A204.1 (cell line): ENCODE measurements around the gene PTPRM.

Source experiments
- FAIRE-seq: peaks from 2 replicates; lab custom pipeline; 2012; peaks lifted over from hg19 to GRCh38; lab: Jason Lieb, UNC

Gene PTPRM

DNA sequence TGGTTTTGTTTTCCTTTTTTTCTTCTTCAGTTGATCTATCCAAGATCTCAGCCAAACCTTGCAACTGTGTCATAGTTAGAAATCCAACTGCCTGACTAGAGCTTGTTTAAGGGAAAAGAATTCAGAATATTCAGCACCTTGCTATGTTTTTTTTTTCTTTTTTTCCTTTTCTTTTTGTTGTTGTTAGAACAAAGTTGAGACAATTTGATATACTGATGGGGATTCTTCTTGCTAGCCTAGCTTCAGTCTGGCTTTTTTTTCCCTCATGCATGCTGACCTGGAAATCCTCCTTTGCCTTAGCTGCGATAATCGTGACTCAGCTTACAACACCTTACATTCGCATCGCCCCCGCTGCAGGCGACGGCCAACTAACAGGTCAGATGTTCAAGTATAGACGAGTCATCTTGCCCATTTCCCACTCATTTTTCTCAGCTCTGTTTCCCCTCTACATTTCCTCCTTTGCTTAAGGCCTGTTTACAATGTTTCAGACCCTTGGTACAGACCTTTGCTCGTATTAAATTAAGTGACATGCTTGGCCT lies 554.9 kb downstream of the PTPRM start:
- FAIRE-seq, result no peak

DNA sequence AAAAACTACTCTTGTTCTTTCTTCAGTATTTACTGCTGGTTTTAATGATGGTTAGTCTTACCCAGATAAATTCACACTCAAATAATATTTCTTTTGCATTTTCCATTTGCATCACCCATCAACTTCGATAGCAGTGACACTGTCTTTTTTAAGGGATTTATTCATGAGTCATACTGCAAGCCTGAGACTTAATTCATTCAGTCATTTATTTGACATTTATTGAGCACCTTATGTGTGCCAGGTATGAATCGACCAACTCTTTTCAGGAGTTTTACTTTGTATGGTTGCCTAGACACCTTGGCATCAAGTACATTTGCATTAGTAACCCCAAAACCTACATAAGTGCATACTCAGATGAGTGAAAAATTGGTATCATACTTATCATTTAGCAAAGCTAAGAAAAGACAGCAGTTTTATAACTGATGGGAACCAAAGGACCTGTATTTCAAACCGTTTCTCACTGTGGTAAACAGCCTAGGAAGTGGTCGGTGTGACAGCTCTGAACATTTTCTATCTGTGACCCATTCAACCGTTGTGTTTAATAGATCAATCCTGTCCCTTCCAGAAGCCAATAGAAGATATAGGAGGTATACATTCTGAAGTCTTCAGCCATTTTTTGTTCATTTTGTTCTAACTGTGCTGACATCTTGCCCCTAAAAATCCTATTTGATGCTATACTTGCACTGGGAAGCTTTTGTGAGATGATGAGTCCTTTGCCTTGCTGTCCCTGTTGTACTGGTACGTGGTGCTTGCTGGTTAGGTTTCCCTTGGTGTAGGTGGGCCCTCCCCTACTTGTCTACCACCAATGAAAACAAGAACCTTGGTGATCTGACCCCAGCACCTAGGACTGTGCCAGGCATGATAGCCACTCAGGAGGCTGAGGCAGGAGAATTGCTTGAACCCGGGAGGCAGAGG lies 557.4 kb downstream of the PTPRM start:
- FAIRE-seq, result no peak

DNA sequence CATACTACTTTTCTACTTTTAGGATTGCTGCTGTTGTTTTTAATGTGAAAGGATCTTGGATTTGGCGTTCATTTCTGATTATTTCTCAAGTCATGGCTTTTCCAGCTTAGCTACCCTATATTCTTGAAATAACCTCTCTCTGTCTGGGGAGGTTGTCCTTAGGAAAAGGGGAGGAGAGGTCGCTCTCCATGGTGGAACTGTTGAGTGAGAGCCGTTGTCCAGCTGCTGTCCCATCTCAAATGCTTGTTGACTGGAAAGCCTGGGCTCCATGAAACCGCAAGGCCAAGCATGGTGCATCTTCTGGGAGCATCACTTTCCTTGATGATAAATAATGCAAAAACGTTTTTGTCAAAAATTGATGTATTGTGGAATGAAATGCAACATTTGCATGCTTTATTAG lies 563.0 kb downstream of the PTPRM start:
- FAIRE-seq, result no peak

DNA sequence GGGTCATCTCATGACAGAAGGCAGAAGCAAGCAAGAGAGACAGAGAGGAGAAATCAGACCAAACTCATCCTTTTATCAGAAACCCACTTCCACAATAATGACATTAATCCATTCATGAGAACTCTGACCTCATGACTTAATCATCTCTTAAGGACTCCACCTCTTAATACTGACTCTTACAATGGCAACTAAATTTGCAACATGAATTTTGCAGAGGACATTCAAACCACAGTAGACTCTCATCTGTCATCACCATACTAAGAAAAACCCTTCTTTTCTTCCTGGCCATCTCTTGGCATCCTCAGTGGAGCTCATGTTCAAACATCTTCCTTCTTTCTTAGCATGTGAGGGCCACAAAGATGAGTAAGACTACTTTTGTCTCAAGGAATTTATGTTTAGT lies 565.9 kb downstream of the PTPRM start:
- no peak for FAIRE-seq

DNA sequence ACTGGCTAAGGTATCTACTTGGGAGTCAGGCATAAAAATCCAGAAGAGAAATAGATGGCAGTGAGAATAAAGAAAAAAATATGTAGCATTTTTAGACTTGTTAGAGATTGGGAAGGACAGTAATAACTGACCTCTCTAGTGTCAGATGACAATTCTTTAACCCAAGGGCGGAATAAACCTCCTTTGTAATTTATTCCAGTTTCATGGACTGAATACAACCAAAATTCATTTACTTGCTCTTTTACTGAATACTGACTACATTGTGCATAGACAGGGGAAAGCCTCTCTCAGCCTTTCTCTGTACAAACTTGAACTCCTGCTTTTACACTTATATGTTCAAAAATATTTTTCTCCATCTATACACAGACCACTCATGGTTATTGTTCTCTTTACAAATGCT lies 566.8 kb downstream of the PTPRM start:
- FAIRE-seq, result no peak

DNA sequence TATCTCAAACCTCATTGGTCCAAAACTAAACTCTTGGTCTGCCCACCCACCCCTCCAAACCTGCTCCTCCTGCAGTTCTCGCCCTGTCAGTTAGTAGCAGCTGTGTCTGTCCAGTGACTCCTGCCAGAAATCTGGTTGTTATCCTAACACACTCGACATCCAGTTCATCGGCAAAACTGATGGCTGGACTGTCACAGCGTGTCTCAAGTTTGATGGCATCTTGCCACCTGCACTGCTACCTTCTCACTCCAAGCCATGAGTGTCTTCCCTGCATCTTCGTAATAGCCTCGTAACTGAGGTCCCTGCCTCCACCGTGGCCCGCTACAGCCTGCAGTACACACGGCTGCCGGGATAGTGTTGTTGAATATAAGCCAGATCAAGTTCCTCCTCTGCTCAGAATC lies 572.0 kb downstream of the PTPRM start:
- no peak for FAIRE-seq

DNA sequence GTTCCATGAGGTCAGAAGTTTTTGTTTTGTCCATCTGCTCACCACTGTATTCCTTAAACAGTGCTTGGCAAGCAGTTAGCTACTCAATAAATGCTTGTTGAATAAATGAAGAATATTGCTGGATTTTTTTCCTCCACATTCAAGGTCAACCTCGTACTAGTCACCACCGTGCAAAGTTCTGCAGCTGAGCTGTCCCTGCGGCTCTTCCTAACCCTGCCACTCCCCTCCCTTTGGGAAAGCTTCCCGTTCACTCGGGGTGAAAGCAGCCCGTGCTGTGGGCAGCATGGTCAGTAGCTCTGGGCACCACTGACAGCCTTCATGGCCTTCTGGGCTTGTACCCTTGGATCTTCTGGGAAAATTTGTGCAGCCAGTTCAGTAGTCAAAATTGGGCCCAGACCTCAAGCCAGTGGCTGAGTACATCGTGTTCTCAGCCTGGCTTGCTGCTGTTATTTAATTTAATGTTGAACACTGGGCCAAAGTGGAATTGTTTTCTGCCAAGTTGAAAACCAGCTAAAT lies 572.8 kb downstream of the PTPRM start:
- FAIRE-seq, result no peak

DNA sequence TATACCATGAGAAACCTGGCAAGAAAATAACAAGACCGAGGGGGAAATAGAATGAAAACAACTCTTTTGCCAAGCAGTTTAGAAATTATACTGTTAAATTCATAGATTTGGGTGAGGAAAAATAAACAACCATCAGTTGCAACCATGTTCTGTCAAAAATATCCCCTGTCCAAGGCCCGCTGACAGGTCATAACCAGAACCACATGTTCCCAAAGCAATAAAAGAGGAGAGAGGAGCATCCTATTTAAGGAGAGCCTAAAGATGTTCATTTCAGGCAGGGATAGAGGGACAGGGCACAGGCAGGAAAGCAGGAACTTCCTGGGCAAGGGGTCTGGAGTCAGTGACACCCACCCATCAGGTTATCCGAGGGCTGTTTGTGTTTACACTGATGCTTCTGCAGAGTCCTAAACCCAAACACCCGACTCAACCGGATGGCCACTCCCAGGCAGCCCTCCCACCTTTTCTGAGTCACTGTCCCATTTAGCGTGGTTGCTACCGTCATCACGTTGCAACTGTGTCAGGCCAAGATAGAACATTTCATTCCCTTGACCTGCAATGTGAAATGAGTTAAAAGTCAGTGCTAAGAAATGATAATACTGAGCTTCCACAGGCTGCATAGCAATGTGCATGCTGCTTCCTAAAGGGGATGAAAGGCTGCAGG lies 573.9 kb downstream of the PTPRM start:
- FAIRE-seq, result no peak

DNA sequence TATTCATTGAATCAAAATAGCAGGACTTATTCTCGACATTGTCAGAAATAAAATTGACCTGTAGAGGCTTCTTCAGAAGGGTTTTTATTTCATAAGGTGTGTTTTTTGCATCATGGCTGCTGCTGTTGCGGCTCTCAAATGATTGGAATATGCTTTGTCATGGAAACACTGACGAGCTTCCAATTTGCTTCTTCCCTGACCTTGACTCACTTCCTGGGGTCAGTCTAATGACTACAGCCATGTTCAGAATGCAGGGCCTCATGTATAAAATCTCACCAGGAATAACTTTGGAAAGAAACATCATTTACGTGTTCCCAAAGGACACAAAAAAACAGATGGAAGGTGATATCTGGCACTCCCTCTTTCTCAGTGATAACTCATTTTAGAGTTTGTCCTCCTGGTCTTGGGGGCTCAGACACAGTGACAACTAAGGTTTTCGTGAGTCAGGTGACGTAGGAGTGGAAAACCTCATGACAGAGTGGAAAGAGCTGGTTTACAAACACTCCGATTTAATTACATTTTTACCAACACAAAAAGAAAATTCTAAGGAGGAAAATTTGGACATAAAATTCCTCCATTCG lies 575.1 kb downstream of the PTPRM start:
- FAIRE-seq, result no peak

DNA sequence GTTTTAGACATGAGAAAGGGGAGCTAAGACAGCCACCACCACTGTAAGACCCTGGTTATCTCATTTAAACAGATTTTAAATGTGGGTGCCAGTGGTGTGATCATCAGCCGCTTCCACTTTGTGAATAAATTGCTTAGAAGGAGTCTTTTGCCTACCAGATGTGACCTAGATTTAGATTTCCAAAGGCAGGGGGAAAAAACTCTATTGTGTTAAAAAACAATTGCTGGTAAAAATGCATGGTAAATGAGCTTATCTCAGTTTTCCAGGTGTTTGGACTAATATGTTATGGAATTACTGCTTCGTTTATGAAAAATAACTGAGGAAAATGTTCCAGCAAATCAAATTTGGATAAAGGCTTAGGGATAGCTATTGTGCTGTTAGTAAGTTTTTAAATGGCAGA lies 575.8 kb downstream of the PTPRM start:
- FAIRE-seq, result no peak

DNA sequence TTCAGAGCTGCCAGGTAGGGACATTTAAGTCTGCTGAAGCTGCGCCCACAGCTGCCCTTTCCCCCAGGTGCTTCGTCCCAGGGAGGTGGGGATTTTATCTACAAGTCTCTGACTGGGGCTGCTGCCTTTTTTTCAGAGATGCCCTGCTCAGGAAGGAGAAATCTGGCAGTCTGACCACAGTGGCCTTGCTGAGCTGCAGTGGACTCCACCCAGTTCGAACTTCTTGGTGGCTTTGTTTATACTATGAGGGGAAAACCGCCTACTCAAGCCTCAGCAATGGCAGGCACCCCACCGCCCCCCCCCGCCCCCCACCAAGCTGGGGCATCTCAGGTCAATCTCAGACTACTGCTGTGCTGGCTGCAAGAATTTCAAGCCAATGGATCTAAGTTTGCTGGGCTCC lies 584.1 kb downstream of the PTPRM start:
- no peak for FAIRE-seq

DNA sequence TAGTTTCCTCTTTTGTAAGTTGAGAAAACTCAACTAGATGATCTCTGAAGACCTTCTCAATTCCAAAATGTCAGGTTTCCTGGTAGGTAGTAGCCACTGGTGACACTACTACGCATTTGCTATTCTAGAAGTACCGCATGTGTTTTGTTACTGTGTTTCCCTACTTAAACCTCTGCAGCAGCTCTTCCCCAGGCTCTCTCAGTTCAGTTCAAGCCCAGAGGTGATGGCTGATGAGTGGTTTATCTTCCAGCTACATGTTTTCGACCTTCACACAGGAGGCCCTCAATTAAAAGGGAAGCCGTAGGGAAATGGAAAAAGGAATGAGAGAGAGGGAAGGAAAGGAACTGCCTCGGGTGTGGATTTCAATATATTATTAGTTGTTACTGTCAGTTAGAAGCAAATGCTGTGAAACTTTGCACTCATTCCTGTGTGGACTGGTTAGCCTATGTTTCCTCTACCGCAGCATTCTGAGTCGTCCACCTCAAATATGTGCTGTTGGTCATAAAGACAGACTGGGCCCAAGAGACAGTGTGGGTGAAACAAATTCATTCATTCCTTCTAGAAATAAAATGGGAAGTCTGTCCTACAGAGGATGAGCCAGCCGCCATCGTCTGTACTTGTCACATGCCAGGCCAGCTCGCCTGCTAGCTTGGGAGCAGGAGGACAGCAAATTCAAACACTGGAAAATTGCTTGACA lies 586.9 kb downstream of the PTPRM start:
- no peak for FAIRE-seq

DNA sequence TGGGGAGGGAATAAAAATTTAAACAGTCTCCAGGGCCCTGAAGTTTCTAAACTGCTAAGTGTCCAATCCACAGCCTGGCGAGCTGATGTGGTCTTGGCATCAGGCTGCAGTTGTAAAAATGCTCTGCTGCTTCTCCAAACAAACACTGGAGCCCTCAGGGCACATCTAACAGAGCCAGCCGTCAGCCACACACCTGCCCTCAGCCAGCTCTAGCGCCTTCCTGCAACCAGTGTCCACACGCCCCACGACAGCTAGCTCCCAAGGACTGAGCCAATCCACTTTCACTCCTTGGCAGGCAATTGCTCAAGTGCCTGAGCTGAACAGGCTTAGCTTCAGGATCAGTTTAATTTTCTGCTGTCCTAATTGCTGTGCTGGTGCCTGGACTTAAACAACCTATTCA lies 595.7 kb downstream of the PTPRM start:
- FAIRE-seq, result no peak

DNA sequence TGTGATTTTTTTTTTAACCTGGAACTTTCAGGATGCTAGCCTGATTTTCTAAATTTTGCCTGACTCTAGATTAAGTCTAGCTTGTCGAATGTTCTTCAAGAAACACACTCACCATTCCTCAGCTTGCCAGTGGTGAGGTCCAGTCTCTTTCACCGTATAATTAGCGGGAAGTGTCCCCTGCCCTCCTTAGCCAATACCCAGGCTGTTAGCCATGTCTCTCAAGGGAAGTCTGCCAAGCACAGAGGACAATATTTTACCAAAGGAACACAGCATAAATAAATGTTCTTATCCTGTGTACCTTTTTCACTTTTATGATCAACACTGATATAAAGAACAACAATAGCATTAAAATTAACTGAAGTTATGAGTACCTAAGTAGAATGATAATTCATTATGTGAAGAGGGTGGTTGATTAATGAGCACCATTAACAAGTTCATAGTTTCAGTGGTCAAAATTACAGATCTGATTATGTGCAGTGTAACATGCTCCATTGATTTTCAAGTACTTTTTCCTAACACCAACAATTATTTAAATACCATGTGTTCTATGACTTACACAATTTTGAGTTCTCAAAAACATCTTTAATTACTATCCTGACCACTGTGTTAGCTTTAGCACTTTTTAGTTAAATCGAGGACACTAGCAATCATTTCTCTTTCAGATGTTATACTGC lies 596.3 kb downstream of the PTPRM start:
- no peak for FAIRE-seq

DNA sequence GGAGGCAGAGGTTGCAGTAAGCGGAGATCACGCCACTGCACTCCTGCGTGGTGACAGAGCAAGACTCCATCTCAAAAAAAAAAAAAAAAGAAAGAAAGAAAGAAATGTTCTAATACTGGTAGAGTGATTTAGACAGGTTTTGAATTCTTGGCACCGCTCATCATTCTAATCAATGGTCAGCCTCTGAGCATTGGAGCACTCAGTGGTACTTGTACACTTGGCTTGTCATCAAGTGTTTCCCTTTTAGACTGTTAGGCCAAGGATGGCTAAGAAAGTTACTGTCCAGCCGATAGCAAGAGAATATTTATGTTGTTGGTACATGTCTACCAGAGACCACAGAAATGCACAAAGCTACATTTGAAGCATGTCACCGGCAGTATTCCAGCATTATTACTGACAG lies 598.0 kb downstream of the PTPRM start:
- no peak for FAIRE-seq

DNA sequence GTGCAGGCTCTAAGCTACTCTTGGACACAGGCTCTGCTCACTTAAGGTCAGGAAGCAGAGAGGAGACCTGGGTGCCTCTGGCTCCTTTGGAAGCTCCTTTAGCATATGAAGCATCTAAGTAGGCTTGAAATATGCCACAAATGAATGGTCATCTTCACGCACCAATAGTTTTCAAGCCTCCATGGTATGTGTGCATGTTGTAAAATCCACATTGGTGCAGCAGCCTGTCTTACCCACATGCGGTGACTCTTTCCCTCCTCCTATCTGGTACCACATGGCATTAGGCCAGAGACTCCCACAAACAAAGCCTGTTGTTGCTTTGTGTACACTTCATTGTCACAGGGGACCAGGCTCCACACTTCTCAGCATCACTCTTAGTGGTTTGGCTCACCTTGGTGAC lies 599.9 kb downstream of the PTPRM start:
- FAIRE-seq, result no peak

DNA sequence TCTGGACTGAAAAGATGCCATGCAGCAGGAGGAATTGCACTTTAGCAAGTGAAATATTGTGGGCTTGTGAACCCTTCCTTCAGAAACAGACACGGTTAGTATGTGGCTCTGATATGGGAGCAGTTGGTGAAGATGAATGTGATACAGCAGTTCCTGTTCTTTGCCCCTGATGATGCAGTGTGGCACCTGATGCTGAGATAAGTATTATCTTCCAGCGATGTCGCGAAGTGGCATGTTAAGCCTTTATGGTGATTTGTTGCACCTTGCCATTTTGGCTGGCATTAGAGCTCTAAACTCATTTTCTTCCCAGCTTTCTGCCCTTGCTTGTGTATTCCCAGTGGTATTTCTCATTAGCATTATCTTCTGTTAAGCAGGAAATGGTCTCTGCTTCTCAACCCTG lies 600.6 kb downstream of the PTPRM start:
- no peak for FAIRE-seq

DNA sequence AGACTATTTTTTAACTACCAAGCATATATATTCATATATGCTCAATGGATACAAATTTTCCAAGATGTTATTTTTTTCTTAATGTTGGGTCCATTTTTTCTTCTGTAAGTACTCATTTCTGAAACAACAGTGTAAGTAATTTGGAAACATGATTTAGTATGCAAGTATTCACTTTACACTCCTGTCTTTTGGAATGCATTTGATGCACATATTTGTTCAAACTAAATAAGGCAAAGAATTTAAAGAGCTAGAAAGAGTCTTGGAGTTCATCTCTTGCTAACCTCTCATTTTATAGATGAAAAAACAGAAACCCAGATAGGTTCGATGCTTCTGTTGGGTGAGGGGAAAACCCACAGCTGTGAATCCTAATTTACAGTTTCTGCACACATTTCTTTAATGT lies 602.6 kb downstream of the PTPRM start:
- no peak for FAIRE-seq

DNA sequence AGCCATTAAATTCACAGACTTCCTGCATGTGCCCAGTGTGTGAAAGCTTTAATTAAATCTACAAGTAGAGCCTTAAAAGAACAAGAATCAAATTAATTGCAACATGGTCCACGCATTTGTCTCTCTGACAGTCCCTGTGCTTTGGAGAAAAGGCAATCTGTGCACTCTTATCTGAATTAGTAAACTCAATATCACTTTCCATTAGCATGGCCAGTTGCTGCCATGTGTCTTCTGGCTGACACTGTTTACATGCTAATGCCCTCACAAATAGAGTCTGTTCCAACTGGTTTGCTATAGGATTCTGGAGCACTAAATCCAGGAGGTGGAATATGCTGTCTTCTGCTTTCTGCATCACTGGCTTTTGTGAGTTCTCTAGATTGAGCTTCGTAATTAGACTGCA lies 607.7 kb downstream of the PTPRM start:
- no peak for FAIRE-seq

DNA sequence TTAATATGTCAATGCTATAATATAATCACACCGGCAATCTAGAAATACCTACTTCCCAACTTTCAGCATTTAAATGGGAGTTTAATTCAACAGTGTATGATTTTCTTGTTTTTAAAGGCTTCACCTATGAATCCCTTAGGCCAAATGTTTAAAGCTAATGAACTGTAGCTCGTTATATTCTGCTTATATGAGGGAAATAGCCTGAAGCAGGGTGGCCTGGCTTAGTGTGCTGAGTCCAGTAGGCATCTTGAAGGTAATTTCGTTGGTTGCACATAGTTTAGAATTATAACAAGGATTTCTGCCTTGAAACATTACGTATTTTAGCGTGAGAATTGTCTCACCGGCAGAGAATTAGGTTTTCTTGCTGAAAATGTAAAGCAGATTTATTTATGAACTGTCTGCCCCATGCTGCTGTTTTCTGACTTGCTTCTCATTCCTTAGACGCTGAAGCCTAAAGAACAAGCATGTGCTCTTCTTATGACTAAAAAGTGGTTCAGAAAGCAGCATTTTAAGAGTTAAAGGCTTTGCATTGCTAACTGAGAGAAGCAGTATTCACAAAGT lies 608.5 kb downstream of the PTPRM start:
- FAIRE-seq, result no peak

DNA sequence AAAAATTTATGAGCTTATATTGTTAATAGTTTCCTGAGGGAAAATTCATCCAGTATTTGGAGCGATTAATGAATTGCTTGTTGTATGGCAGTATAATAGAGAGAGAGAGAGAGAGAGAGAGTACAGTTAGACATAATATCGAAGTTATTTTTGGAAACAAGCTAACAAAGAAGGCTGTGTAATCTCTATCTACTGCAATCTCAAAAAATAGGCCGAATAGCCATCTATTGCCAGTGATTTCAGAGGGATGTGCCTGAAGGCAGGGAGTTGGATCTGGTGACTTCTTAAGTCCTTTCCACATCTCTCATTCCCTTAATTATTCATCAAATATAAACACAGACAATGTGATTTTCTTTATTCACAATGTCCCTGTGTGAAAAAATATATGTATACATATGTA lies 609.0 kb downstream of the PTPRM start:
- no peak for FAIRE-seq

DNA sequence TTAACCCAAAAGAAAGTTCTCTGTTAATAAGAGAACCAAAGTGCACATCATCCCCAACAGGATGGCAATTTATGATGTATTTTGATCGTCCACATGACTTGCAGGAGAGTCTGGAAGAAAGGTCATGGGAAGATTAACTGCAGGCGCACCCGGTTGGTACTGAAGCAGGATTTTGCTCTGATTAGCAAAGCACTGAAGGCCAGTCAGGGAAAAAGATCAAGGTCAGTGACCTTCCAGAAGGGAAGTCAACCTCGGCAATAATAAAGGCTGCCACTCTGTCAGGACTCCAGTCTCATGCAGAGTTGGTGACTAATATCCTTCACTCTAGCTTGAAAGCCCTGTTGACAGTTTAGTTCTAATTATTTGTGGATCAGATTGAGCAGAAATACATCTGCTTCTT lies 609.4 kb downstream of the PTPRM start:
- FAIRE-seq, result no peak
